A549 (cell line): ENCODE measurements around the gene ENOX2. TPM values are rescaled to one million over a fixed set of nuclear protein-coding genes. Genes with fewer than 3 reads are reported as not detected.

Experiments used
- polyA plus RNA-seq, 4 experiments: library from polyadenylated mRNA; depleted of rRNA in 3 of 4; stranded (reverse); fragments of >200 nt; fragmentation: RNase III in 1 of 4; extraction: RNeasy Plus Mini Kit Qiagen cat#74134 plus additional on column Dnase treatment in 1 of 4; gene quantifications; 2 replicates in 3 of 4; 3 replicates in 1 of 4; pipeline ENCODE4 v1.2.3, GENCODE V29; 2011 to 2017

ENOX2 gene
- polyA plus RNA-seq, 2 of the 4 experiments (the other 2 are of a cell fraction), result 10.3 to 35.5 TPM

Other genes with a start within 250 kb of the ENOX2 start
- not detected in 2 replicates for gene ARHGAP36, start 155.1 kb upstream of the ENOX2 start, polyA plus RNA-seq (2011; rRNA removed)
- not detected in 3 replicates for gene ARHGAP36, start 155.1 kb upstream of the ENOX2 start, polyA plus RNA-seq (2017; fragmentation: RNase III; extraction: RNeasy Plus Mini Kit Qiagen cat#74134 plus additional on column Dnase treatment)